NOMO-1 (cell line): ENCODE measurements around the gene RGS7.
"Not testable (repeated sequence)": the region's sequence is repeated elsewhere in the genome, so short reads cannot be mapped to it uniquely, and the experiment has no call there.

Source experiments
- DNase-seq, 2 experiments: peaks; one replicate each; lab custom pipeline; 2025; ENCODE audit not compliant: unreplicated experiment in 2 of 2; lab: John Stamatoyannopoulos, UW

RGS7 gene

DNA sequence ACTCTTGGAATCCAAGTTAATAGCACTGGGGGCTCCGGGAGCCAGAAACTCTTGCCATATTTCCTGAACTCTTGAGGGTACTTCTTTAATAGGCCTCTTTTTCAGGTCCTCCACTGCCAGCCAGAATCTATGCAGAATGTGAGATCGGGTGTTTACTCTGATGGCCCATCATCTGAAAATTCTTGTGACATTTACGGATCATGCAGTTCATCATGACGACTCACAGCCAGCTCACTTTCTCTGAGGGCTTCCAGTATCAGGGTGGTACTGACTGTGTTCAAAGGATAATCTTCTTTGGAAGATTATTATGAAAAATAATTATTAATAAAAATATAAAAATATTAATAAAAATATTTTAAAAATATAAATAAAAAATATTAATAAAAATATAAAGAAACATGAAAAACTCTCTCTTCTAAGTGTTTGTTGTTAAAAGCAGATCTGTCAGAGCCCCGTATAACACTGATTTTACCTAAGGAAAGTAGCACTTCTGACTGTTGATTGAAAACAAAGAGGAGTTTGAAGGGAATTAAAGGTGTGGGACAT lies 550.7 kb downstream of the RGS7 start:
- no peak for DNase-seq

DNA sequence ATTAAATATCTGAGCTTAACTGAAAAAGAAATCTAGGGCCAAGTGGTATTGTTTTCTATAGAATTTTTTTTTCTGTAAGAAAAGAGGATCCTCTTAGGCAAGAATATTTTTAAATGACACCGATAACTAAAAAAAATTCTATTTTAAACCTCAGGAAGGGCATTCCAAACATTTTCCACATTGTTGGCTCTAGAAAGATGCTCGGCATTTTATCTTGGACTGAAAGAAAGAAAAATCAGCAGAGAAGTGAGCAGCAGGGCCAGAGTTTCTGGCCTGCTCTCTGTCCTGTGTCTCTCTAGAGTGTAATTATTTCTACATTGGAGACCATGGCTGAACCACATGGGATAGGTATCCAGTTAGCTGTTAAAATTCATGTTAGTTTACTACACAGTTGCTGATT lies 552.5 kb downstream of the RGS7 start:
- no peak for DNase-seq

DNA sequence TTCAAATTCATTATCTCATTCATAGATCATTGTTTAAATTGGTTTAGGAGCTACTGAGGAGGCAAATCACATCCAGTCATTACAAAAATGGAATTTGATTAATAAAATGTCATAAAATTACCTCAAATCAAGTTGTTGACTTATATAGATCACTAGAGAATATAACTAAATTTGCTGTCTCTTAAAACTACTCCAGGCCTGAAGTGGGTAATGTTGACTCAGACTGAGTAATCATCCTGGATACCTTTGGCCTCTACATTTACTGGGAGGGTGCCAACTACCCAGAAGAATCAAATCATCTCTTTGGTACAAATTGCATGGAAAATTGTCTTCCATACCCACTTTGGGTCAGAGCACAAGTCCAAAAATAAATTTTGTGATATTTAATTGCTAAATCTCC lies 553.9 kb downstream of the RGS7 start:
- no peak for DNase-seq

DNA sequence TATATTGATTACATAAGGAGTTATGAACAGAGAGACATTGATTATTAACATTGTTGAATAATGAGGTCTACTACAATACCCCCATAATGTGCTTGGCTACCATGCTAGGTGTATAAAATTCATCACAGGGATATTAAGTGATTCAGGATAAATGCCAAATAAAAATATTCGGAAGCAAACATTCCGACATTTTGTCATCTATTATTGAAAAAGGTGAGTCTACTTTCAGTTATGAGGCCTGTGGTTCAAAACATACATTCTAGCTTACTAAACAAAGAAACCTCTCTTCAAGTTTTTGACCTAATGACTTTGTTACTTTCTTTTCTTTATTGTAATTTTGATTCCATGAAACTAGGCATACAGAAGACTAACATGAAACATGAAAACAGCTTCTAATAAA lies 554.7 kb downstream of the RGS7 start:
- no peak for DNase-seq

DNA sequence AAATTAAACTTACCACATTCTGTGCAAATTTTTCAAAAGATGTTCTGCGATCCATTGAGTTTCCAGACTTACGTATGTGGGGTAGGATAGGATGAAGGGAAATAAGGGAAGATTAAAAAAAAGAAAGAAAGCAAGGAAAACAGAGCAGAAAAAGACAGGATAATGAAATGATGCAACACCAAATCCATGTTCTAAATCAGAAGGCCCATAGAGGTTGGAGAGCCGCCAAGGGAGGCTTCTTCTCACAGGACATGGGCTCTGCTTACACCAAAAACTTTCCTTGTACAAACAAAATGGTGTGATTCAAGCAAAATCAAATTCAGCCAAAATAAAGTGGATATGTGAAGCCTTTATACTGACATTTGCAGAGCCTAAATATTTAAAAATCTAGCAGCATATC lies 555.6 kb downstream of the RGS7 start:
- DNase-seq, result no peak

DNA sequence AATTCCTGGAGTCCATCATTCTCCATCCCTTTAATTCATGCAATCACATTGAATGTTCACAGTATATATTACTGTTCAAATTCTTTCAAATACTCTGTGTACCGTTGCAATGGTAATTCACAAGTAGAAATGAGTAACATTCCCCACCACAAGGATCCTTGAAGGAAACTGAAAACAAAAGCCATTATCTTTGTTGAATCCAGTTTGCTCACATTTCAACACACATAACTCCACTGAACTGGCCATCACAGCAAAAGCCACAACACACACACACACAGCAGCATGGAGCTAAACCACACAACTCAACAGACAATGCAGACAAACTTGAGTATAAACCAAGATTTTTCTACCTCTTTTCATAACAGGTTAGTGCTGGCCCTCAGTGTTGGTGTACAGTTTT lies 556.7 kb downstream of the RGS7 start:
- DNase-seq, result no peak

DNA sequence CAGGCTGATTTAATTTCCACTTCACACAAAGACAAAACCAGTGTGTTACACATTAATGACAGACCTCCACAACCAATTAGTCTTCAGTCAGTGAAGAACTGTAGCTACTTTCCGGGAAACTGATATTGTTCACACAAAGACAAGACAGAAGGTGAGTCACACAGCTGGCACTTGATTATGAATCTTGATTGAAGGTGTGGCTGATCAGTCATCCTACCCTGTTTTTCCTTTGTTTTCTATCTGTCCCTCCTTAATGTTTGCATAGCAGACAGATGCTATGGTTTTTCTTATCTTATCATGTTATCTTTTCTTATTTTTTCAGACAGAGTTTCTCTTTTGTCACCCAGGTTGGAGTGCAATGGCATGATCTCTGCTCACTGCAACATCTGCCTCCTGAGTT lies 560.0 kb downstream of the RGS7 start:
- no peak for DNase-seq

DNA sequence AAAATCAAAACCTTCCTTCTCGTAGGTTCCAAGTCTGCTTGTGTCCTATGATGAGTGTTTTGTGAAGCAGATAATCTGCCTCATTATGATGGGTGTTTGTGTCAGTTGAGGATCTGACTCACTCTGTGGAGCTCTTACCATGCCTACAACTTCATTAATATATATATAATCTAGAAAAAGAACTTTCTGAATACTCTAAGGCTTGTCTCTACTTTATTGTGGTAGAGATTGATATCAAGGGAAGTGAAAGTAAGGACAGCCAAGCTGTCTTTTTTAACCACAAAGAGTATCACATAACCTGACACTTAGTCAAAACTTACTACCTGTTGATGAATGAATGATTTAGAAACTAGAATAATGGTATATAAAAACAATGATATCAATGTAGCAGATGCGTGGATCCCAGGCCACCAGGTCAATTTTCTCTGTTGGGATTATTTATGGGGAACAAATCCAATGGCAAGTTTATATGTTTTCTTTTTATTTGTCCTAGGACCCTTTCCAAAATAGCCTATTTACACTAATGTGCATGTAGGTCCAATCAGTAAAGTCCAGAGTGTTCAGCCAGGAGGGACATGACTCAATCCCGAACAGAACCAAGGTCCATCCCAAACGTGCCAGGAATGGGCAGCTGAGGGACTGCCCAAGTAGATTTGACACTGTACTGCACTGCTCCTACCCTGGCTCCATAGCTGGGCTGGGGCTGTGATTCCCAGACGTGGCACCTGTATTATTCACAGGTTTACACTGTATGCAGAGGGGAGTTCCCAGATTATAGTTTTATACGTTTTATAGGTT lies 562.8 kb downstream of the RGS7 start:
- DNase-seq, result no peak

DNA sequence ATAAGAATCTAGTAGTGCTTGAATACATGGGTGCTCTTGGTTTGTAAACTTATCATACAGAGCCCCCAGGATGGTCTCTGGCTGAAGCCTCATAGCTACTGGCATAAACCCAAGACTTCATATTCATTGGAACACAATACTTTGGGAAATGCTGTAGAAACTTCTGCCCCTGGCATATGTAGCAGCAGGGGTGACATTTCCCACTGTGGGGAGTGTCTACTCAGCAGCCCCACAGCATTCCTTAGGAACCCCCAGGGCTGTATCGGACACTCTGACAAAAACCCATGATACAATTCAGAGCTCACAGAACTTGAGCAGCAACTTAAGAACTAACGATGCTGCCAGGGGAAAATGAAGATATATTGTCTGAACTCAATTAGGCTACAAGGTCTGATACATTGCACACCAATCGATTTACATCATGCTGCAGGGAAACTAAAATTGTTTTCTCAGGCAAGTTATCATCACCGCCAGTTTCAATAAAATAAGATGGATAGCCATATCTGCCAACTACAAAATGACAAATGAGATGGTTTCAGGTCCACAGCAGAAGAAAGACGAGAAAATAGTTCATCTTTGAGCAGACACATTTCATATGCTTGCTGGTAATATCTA lies 564.0 kb downstream of the RGS7 start:
- no peak for DNase-seq

DNA sequence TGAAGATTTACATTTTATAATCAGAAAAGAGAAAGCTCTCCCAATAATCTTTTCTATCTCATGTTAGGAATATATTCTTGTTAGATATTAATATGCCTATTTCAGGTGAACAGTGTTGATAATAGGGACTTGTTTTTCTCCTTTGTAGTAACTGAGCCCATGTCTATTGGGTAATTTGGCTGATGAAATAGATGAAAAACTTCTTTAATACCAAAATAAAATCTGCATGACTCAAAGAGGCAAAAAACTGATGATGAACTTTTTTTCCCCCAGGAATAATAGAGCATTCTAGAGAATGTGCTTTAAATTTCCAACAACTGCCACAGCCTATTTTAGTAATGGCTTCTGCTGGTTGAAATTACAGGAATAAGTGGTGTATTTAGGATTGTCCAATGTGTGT lies 566.1 kb downstream of the RGS7 start:
- no peak for DNase-seq

DNA sequence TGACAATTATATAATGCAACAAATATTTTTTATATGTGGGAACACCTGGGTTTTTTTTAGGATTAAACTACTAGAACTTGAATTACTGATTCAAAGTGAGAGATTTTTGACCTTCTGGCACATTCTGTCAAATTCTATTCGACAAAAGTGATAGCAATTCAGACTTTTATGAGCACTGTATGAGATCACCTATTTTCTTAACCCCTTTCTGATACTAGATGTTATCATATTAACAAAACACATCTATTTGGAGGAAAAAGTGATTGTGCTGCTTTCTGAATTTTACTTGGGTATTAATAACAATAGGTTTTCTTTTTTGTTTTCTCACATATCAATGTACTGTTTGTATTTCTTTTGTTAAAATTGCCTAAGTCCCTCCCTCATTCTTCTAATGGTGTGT lies 570.1 kb downstream of the RGS7 start:
- DNase-seq, result no peak

DNA sequence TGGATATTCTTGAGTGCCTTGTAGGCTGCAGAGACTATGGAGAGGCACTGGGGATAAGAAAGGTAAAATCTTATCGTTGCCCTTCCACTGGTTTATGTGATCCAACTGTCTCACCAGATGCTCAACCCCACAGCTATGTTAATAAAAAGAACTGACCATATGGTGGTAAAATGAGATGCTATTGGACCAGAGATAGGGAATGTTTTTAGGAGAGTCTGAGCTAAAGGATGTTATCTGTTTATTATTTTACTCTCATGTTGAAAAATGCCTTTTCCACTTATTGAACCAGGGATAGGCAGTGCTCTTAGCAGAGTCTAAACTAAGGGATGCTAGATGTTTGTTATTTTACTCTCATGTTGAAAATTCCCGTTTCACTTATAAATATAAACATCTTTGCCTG lies 572.2 kb downstream of the RGS7 start:
- no peak for DNase-seq

DNA sequence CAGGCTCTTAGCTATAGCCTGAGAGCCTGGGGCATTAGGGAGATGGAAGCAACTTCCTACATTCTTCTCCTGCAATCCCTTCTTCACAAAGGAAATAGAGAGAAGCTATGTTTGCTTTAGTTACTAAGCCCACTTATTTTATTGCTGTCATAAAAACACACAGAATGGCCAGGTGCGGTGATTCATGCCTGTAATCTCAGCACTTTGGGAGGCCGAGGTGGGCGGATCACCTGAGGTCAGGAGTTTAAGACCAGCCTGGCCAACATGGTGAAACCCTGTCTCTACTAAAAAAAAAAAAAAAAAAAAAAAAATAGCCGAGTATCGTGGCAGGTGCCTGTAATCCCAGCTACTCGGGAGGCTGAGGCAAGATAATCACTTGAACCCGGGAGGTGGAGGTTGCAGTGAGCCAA lies 573.3 kb downstream of the RGS7 start:
- not testable (repeated sequence) for DNase-seq

DNA sequence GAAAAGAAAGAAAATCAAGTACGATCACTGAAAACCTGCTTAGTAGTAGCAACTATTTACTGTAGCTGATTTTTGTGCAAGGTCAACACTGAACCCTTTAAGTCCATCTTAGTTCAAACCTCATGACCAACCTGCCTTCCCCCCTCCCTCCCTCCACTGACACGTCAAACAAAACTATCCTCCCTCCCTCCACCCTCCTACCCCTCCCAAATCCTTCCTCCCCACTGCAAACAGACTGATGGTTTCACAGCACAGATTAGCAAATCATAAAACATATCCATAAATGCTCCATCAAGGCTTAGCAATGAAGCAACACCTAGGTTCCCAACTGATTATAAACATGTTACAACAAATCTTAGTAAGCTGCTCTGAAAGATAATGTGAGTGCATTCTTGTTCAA lies 580.8 kb downstream of the RGS7 start:
- no peak for DNase-seq

DNA sequence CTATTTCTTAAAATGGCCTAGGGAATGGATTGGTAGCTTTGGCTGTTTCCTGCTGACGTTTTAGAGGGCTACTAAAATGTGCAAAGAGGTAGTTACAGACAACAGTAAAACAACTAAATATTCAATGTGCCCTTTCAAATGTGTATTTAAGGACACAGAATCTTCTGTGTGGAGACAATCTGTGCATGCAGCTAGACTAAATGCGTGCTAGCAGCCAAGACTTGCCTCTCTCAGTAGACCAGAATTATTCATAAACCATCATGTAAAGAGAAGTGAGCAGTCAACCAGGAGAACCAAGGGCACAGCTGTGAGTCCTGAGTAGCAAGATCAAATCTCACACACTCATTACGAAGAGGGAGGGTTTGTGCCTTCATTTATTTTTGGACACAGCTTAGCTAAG lies 584.9 kb downstream of the RGS7 start:
- no peak for DNase-seq

DNA sequence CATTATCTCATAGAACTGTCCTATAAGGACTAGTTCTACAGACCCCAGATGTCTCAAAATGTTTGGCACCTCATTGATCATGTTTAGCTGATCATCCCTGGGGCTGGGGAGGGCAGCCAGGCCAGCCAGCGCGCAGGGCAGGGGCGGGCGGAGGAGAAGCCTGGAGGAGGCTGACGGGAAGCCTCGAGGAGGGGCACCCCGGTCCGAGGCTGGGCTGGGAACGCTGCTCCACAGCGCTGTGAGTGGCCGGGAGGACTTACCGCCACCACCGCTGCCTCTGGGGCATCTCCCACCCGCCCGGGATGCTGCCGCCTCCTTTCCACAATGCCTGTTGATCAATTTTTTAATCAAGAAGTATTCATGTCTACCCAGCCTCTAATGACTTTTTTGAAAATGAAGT lies 585.6 kb downstream of the RGS7 start:
- DNase-seq, result no peak

DNA sequence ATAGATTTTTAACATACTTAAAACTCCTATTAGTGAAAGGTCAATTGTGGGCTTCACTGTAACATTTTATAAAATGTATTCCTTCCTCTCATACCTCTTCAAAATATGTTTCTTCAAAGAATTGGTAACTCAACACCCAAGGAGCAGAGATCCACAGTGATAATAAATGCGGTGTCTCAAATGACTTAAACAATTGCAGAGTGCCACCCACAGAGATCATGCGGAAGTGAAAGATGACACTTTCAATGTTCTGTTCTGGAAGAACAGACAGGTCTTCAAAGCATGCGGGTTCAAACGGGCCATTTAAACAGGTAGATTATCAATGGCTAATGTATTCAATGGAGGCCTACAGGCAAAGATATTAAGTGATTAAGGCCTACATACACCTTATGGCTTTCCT lies 588.0 kb downstream of the RGS7 start:
- DNase-seq, result no peak

DNA sequence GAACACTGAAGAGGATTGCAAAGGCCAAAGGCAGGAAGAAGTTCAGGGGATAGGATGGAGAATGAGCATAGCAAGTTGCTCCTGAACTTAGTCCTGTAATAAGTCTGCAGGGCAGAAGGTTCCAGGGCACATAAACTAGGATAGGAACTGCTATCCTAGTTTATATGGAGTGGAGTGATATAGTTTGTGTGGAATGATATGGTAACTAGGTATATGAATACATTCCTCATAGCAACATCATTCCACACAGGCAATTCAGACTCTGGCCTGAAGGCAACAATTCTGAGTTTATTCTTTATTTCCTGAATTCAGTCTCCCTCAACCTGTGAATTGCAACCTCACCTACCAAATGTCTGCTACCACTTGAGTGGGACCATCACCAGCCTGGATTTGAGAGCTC lies 590.2 kb downstream of the RGS7 start:
- DNase-seq, result no peak

DNA sequence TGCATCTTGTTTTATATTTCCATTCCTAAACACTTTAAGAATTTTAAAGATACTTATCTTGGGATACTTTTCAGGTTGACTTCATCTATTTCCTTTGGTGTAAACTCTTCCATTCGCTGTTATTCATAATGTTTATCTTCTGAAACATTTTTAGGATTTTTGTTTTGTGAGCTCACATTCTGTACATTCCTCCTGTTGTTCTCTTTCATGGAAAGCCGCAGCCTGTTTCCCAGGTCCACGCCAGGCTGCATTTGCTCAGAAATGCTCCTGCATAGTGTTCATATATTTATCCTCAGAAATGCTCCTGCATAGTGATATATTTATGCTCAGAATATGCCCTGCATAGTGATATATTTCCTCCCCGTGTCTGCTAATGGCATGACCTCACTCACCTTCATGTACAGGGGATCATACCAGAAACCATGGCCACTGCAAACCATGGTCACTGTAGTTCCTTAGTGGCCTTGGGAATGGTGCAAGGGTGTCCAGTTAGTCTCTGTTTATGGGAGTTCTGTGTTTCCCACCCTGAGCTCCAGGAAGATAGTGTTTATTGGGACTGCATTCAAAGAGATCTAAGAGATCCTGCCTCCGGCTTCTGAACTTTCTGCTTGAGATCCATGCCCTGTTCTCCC lies 591.2 kb downstream of the RGS7 start:
- no peak for DNase-seq

DNA sequence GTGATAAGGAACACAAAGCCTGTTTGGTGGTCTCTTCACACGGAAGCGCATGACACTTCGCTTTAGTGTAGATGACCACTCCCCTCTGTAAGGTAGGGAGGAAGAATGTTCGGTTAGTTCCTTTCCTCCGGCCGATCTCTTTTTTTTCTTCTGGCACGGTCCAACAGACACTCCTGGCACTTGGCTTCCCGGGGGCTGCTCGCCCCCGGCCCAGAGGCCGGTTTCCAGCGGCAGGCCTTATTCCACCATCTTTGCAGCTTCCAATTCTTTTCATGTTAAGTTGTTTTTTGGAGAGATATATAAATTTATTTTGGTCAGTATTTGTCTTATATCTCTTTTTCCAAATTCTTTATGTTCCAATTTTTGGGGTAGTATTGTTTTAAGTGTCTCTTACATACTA lies 593.2 kb downstream of the RGS7 start:
- no peak for DNase-seq

DNA sequence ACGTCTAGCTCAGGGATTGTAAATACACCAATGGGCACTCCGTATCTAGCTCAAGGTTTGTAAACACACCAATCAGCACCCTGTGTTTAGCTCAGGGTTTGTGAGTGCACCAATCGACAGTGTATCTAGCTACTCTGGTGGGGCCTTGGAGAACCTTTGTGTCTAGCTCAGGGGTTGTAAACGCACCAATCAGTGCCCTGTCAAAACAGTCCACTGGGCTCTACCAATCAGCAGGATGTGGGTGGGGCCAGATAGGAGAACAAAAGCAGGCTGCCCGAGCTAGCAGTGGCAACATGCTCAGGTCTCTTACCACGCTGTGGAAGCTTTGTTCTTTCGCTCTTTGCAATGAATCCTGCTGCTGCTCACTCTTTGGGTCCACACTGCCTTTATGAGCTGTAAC lies 593.9 kb downstream of the RGS7 start:
- DNase-seq, result not testable (repeated sequence)

DNA sequence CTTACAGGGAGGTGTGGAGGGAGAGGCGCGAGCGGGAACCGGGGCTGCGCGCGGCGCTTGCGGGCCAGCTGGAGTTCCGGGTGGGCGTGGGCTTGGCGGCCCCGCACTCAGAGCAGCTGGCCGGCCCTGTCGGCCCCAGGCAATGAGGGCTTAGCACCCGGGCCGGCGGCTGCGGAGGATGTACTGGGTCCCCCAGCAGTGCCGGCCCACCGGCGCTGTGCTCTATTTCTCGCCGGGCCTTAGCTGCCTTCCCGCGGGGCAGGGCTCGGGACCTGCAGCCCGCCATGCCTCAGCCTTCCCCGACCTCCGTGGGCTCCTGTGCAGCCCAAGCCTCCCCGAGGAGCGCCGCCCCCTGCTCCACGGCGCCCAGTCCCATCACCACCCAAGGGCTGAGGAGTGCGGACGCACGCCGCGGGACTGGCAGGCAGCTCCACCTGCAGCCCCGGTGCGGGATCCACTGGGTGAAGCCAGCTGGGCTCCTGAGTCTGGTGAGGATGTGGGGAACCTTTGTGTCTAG lies 594.5 kb downstream of the RGS7 start:
- not testable (repeated sequence) for DNase-seq
